Posterior vena cava (tissue), 2 donors: ENCODE data around the gene MAOB. TPM values are rescaled to one million over a fixed set of nuclear protein-coding genes. Genes with fewer than 3 reads are reported as not detected.

ENCODE experiments used
- DNase-seq: peaks from one replicate; pipeline ENCODE4 v3.0.0-alpha.2; 2020; ENCODE audit warnings: low spot score
- intact Hi-C, 2 donors: fragments of 100-400 bp; cut with DNase I; formaldehyde crosslinking; loops; one replicate each; pipeline versions ENCODE4 v1.14.1 to v1.14.2; 2022 to 2023
- total RNA-seq, 2 donors: library from RNA; stranded (reverse); fragmentation: NEBNext Ultra II Directional; extraction: Animal tissue kit (Norgen Biotek cat#: 25700); gene quantifications; one replicate each; pipeline ENCODE4 v1.2.1, GENCODE V29; 2021
- donor health status: DM: yes; HTN: yes; CAD: no.
- donor health status: DM: yes; HTN: yes; CAD: no.

MAOB gene
- total RNA-seq, 2 donors from 2014 or later, result 41.5 to 69.9 TPM

GRCh38 chrX:43808231-43808630 is 74.0 kb downstream of the MAOB start:
- no peak for DNase-seq
- intact Hi-C loops, result no loop called here

GRCh38 chrX:43805579-43805978 is 76.7 kb downstream of the MAOB start:
- no peak for DNase-seq
- intact Hi-C loops, result no loop called here

GRCh38 chrX:43804021-43804420 is 78.2 kb downstream of the MAOB start:
- intact Hi-C loops, result no loop called here
- no peak for DNase-seq

DNA sequence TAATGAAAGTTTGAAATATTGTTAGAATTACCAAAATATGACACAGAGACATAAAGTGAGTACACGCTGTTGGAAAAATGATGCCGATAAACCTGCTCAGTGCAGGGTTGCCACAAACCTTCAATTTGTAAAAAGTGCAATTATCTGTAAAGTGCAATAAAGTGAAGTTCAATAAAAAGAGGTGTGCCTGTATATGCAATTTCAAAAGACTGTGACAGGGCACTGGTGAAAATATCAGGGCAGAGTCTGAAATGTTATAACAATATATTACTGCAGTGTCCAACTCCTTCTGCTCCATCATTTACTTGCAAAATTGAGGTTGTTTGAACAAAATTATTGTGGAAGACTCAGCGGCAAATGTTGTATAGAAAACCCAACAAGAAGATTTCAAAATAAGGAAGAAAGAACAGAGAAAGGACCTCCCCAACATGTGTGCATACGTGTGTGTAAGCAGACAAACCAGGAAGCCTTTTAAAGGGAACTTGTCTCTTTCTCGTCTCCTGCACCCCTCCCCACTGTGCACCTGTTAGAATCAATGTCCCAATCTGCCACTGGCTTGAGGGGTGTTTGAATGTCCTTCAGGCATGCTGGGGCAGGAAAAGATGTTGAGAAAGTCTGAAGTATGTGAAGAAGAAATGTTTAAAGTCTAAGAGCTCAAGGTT is 96.2 kb downstream of the MAOB start:
- DNase-seq, result no peak

GRCh38 chrX:43758044-43758443 is 124.2 kb downstream of the MAOB start:
- DNase-seq, result no peak
- intact Hi-C loops, result no loop called here

More for the DNA sequence above, 96.2 kb downstream of the MAOB start:
- intact Hi-C loops, result no loop called here

- intact Hi-C loops, result no loop called here
- no peak for DNase-seq
Measured at GRCh38 chrX:43756076-43756475, 126.2 kb downstream of the MAOB start.

DNA sequence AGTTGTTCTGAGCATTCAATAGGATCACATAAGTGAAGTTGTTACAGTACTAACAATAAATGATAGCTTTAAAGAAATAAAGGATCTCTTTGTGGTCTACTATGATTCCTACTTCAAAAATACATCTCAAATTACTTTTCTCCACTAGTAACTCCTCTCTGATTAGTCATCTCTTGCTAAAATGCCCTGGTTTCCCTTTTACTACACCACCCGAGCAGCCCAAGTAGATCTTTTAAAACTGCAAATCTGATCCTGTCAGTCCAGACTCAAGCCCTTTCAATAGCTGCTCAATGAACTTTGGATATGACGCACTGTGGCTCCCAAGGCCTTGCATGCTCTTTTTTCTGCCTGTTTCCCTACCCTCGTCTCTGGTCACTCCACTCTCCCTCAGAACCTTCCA is 128.6 kb downstream of the MAOB start:
- intact Hi-C loops, result loop anchor here in 1 of 2 donors (5.0 kb wide), 1 partner anchor 191 kb away; no protein-coding TSS in a partner anchor
- no peak for DNase-seq

DNA sequence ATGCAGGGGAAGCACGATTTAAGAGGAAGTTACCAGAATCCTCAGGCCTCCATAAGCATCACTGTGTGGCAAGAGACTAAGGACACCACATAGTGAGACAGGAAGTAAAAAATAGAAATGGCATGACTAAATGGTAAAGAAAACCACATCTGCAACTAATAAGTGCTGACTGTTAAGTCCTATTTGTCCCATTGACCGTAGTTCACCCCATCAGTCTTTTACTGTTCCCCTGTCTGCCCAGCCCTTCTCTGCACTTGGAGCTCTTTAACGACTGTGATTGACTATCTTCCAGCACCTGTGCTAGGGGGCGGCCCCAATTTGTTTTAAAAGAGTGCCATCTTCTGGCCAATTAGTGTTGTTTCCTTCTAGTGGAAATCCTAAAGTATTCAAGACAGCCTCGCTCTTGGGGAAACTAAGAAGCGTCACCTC is 132.0 kb downstream of the MAOB start:
- intact Hi-C loops, result loop anchor here in 1 of 2 donors (5.0 kb wide), 1 partner anchor 188 kb away; no protein-coding TSS in a partner anchor

DNA sequence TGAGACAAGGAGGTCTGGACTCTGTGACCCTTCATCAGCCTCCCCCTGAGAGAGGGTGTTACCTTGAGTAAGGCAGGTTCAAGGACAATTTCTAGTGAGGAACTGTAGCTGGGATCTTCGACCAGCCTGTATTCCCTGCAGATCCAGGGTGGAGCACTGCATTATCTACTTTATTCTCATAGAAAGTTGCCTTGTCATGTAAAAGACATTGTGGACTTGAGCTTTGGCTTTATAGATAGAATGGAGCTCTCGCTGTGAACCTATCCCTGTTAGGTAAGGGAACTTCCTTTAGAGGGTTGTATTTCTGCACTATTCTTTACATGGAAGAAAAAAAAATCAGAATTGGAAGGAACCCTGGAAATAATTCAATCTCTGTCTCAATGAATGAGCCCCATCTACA is 134.8 kb downstream of the MAOB start:
- intact Hi-C loops, result loop anchor here in 1 of 2 donors (10.0 kb wide), 1 partner anchor 93 kb away; the partner anchor contains the start of gene MAOA
- DNase-seq, result no peak

More for the DNA sequence above, 132.0 kb downstream of the MAOB start:
- DNase-seq, result no peak

- intact Hi-C loops, result loop anchor here in 1 of 2 donors (10.0 kb wide), 1 partner anchor 91 kb away; the partner anchor contains the start of gene MAOA
- DNase-seq, result no peak
Measured at GRCh38 chrX:43745938-43746721, 136.1 kb downstream of the MAOB start.

GRCh38 chrX:43744284-43744683 is 138.0 kb downstream of the MAOB start:
- intact Hi-C loops, result loop anchor here in 1 of 2 donors (10.0 kb wide), 1 partner anchor 89 kb away; the partner anchor contains the start of gene MAOA
- no peak for DNase-seq

DNA sequence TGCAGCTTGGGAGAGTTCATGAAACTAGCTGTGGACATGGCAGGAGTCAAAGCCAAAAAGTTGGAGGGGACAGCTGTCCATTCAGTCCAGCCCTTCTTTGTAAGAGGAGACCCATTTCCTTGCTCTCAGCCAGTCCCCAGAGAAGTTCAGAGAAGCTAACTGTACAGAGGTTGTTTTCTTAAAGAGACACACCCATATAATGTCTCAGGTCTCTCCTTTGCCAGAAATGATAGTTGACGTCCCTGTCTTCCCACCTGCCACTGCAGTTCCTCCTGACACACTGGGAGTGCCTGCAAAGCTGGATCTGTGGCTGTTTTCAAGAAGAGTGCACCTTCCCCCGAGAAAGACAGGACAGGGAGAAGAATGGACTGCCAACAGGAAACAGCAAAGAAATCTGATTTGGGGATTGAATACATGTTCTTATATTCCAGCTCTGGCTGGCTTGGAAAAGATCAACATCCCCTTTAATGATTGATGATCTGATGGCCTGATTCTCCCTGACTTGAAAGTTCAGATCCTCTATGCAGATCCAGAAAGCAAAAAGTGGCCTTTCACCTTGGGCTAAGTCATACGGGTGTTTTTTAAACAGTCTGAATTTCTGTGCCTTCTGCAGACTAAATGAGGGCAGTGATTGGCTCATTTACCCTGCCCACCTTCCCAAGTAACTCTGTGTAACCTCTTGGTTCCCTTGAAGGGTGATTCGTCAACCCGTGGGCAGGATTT is 139.0 kb downstream of the MAOB start:
- DNase-seq, result no peak
- intact Hi-C loops, result loop anchor here in 1 of 2 donors (10.0 kb wide), 1 partner anchor 88 kb away; the partner anchor contains the start of gene MAOA

DNA sequence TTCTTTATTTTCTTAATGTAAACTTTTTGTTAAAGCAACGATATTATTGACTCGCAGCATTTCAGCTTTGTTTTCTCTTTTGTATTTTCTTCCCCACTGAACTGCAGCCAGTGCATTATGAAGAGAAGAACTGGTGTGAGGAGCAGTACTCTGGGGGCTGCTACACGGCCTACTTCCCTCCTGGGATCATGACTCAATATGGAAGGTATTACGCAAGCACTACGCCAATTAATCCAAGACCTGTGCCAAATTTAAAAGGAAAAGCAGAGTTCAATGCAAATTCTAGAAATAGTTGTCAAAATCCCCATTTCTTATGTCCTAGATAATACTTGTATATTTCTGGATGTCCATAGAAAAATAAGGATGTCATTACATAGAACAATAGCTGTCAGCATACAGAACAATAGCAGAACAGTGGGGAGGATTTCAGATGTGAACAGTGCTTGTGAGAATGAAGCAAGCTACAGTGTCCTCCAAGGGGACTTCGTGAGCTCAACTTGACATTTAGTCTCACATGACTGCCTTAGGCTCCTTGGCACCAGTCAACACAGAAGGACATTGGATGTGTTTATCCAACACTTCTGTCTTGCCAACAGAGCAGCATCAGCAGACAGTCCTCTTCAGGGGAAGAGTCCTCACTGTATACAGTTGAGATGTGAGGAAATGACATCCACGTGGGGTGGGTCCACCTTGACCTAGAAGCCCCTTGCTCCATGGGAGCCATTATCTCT is 140.2 kb downstream of the MAOB start:
- intact Hi-C loops, result loop anchor here in 1 of 2 donors (10.0 kb wide), 1 partner anchor 87 kb away; the partner anchor contains the start of gene MAOA
- no peak for DNase-seq

DNA sequence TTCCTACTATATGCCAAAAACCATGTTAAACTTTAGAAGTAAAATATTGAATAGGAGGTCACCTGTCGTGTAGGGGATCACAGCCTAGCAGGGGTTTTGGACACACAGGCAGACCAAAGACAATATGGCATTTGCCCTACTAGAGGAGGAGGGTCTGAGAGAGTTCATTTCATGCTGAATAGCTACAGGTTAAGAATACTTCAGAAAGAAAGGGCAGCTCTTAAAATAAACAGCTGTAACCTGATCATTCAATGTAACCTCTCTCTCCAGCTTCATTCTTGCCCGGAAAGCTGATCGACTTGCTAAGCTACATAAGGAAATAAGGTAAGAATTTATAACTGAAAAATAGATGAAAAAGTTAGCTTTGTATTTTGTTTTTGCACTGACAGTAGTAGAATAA is 146.3 kb downstream of the MAOB start:
- DNase-seq, result no peak

DNA sequence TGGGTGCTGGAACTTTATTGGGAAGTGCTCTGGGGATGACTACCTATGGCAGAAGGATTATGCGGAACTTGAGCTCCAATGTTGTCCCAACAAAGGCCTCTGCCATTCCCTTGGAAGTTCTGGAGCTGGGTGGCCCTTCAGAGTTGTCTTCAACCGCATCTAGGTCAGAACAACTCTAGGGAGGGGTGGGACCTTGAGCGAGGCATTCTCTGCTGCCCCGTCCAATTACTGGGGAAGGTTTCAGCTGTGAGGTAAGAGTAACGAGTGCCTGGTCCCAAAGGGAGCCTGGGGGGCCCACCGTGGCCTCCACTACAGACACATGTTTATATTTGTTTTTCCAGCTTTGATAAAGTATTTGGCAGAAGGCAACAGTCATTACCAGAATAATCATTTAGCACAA is 146.7 kb downstream of the MAOB start:
- DNase-seq, result no peak
- intact Hi-C loops, result no loop called here

More for the DNA sequence above, 146.3 kb downstream of the MAOB start:
- intact Hi-C loops, result no loop called here

DNA sequence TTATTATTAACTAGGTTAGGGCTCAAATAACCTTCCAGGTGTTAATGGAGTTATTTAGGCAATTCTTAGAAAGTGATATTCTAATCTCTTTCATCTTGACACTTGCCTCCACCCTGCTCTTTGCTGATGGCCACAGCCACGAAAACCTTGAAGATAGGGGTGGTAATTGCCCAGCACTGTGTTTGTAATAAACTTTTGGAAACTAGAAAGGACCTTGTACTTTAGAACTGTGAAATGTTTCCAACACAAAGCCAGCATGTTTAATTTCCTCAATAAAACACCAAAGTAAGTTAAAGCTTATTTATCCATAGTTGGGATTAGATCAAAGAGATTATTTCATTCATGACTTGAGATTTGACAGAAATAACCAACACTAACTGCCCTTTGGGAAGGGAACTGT is 147.8 kb downstream of the MAOB start:
- intact Hi-C loops, result no loop called here
- no peak for DNase-seq

DNA sequence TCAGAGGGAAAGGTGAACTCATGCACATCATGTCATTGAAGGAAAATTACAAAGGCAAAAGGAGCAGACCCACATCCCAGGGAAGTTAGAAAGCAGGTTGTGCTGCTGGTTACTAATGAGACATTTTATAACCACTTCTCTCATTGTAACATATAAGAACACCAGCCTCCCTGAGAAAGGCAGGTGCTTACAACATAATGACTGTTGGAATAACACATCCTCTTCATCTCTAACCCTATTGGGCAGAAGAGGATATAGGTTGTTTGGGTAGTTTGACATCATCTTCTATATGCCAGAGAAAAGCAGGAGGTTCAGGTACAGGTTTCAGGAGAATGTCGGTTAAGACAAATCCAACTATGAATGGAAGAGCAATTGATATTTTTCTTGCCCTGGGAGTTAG is 148.6 kb downstream of the MAOB start:
- intact Hi-C loops, result no loop called here
- DNase-seq, result no peak

DNA sequence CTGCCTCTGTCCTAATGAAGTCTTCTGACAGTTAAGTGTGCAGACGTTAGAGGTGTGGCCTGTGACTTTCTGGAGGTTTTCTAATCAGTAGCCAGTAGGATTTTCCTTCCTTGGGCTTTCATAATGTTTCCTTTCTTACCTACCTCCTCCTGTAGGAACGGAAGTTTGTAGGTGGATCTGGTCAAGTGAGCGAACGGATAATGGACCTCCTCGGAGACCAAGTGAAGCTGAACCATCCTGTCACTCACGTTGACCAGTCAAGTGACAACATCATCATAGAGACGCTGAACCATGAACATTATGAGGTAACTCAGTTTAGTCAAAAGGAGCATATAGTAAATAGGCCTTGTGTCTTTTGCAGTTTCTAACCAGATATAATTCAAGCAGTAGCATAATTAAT is 151.2 kb downstream of the MAOB start:
- DNase-seq, result no peak
- intact Hi-C loops, result no loop called here

DNA sequence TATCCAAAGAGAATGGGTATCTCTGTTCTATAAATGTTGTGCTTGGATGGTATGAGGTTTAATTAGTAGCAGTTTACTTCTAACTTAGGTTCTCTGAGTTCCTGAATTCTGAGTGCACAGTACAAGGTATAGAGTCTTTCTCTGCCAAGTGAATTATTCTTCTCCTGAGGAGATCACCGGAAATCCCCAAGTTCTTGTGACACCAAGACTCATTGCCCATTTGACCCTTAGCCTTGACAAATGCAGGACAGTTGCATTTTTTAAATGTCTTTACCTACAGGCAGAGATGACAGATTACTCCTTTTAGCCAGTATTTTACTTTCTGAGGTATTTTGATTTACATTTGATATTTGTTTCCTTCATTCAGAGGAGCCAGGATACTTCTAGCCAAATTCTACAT is 153.3 kb downstream of the MAOB start:
- no peak for DNase-seq

More for the DNA sequence above, 153.3 kb downstream of the MAOB start:
- intact Hi-C loops, result no loop called here
